ENCODE measurements around the gene UGP2.
"Not testable (repeated sequence)": the region's sequence is repeated elsewhere in the genome, so short reads cannot be mapped to it uniquely, and the experiment has no call there.

UGP2 gene
- 91.2 to 333 (median 197) reads per million in 18 experiments for total RNA-seq

GRCh38 chr2:63841254-63842022 lies at the start of gene UGP2:
Gene UGP2, plus strand, starts transcription at chr2:63841896. Its CDS starts 290 bp downstream, at chr2:63842186.
- peak; percentile 92 to 93 for DNase-seq

DNA sequence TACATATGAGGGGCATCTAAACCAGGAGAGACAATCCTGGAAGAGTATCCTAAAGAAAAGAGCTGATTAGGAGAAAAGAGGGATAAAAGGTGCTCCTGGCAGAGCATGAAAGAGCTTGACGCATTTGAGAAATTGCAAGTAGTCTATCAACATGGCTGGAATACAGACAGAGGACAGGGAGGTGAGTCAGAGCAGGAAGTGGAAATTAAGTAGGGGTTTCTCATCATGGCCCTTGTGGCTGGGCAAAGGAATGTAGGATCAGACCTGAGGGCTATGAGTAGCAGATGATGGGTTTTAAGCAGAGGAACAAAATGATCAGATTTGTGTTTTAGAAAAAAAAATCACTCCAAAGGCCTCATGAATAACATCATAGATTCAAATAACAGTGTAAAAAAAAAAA lies 49.2 kb upstream of the UGP2 start:
- no peak for DNase-seq

DNA sequence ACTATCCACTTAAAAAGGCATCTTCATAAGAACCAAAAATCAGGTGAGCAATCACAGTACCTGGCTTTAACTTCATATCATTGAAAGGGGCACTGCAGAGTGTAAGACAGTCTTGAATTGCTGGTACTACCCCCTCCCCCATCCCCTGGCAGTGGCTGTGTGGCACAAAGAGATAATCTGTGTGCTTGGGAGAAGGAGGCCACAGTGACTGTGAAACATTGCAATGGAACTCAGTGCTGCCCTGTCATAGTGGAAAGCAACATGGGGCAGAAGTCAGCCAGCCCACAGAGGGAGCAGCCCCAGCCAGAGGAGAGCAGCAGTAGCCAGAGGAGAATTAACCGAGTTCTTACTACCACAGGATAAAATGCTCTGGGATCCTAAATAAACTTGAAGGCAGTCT lies 45.3 kb upstream of the UGP2 start:
- DNase-seq: no peak

GRCh38 chr2:63796796-63797195 lies 44.9 kb upstream of the UGP2 start:
- DNase-seq: no peak

DNA sequence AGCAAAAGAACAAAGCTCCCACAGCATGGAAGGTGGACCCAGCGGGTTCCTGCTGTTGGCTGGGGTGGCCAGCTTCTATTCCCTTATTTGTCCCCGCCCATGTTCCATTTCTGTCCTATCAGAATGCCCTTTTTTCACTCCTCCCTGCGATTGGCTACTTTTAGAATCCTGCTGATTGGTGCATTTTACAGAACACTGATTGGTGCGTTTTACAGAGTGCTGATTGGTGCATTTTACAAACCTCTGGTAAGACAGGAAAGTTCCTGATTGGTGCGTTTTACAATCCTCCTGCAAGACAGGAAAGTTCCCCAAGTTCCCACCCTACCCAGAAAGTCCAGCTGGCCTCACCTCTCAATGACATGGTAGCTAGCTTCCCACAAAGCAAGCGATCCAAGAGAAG lies 40.2 kb upstream of the UGP2 start:
- DNase-seq: no peak

DNA sequence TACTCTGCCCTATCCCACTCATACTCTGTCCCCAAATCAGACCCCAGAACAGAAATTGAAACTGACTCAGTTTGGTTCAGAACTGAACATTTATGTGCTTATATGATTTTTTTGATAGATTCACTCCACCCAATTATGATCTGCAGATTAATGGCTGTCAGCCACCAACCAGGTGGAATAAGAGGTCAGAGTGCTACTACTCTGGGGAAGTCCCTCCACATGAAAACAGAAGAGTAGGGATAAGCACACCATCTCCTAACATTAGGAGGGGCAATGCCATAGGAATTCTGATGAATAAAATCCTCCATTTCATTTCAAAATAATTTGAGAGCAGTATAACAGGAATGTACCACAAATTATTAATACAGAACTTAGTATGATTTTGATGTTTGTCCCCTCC lies 36.3 kb upstream of the UGP2 start:
- DNase-seq: no peak

- DNase-seq: not testable (repeated sequence)
Measured at GRCh38 chr2:63808036-63808435, 33.7 kb upstream of the UGP2 start.

- DNase-seq: not testable (repeated sequence)
Measured at GRCh38 chr2:63808911-63809310, 32.8 kb upstream of the UGP2 start.

DNA sequence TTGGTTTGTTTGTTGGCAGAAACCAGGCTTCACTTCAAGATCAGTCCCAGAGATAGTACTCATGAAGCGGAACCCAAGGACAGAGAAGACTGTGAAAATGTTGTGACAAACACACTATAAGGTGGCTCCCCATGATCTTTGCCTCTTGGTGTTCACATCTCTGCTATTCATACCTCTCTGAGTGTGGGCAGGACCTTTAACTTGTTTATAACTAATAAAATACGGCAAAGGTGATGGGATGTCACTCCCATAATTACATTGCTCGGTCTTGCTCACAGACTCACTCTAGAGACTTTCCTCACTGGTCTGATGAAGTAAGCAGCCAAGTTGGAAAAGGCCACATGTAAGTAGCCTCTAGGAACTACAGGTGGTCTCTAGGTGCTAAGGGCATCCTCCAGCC lies 30.6 kb upstream of the UGP2 start:
- no peak for DNase-seq

DNA sequence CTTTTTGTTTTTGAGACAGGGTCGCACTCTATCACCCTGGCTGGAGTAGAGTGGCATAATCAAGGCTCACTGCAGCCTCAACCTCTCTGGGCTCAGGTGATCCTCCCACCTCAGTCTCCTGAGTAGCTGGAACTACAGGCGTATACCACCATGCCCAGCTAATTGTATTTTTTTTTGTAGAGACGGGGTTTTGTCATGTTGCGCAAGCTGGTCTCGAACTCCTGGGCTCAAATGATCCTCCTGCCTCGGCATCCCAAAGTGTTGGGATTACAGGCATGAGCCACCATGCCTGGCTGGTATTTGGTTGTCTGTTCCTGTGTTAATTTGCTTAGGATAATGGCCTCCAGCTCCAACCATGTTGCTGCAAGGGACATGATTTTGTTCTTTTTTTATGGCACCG lies 29.8 kb upstream of the UGP2 start:
- DNase-seq: not testable (repeated sequence)

DNA sequence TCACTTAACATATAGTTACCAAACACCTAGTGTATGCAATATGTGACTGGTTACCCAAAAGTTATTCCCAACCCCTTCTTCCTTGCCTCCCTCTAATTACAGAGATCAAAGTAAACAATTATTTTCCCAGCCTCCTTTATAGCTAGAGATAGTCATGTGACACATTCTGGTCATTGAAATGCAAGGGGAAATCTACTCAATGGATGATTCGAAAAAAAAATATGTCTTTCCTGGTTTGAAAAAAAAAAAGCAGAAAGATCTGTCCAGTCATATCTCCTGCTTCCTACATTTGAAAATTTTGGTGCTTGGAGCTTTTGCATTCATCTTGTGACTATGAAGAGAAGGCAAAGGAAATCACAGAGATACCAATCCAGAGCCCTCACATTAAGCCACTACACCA lies 27.6 kb upstream of the UGP2 start:
- DNase-seq: no peak

GRCh38 chr2:63817382-63817781 lies 24.3 kb upstream of the UGP2 start:
- no peak for DNase-seq

DNA sequence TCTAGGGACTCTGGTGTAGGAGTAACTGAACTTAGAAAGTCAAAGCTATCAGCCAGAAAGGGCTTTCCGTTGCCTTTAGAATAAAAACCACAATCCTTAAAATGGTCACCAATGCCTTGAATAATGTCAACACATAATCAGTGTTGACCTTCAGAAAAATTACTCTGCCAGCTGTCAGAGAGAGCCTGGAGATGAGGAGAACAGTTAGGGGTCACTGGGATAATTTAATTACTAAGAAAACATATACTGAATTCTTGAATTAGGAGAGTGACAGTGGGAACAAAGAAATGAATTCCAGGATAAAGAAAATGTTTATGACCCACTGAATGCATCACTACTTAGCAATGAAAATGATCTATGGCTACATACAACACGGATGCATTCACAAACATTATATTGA lies 23.4 kb upstream of the UGP2 start:
- DNase-seq: no peak

DNA sequence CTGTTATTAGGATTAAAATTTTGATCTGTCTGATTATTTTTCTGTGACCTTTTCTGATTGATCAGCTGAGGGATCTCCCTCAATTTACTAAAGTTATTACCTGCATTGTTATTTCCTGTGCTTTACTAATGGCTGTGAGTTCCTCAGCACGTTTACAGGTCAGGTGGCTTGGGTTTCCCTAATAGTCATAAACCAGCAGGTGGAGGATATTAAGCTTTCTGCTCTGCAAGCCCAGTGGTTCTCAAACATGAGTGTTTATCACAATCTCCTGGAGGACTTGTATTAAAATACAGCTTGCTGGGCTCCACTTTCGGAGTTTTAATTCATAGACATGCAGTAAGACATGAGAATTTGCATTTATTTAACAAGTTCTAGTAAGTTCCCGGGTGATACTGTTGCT lies 22.4 kb upstream of the UGP2 start:
- DNase-seq: no peak

GRCh38 chr2:63819765-63820717 lies 21.7 kb upstream of the UGP2 start:
- DNase-seq: peak; percentile 56 to 57

DNA sequence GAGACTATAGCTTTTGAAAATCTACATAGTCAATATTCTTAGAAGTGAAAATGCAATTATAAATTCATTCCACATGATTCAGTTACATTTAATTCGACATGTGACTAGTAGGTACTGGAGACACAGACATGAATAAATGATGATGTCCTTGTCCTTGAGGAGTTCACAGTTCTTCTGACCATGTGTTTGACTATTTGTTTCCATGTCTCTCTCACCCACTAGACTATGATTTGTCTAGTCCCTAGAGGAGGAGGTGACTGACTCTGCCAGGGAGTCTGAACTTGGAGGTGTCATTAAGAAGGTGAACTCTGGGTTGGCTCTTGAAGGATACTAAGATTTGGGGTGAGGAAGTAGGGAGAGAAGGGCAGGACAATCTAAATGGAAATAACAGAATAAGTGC lies 20.7 kb upstream of the UGP2 start:
- DNase-seq: no peak

DNA sequence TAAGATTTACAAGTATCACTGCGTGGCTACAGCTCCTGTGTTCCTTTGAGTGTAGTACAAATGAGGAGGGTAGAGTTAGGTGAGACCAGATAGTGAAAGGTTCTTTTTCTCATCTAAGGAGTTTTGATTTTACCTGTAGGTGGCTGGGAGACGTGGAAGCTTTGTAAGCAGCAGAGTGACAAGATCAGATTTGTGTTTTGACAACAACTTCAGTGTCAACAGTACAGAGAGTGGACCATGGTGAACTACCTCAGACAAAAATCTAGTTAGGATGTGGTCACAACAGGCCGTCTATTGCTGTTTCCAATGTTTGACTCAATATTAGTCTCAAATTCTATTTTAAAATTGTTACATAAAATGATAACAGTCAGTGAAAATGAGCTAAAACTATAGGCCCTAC lies 20.3 kb upstream of the UGP2 start:
- no peak for DNase-seq

DNA sequence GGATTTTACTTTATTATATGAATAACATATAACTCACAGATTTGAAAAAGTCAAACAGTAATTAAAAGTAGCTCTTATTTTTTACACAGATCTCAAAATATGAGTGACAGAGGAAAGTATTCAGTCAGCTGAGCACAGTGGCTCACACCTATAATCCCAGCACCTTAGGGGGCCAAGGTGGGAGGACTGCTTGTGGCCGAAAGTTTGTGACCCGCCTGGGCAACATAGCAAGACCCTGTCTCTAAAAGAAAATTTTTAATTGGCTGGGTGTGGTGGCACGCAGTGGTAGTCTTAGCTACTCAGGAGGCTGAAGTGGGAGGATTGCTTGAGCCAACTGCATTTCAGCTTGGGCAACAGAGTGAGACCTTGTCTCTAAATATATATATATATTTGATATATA lies 19.2 kb upstream of the UGP2 start:
- DNase-seq: no peak

GRCh38 chr2:63827749-63828148 lies 13.9 kb upstream of the UGP2 start:
- no peak for DNase-seq

- DNase-seq: no peak
Measured at GRCh38 chr2:63831176-63831575, 10.5 kb upstream of the UGP2 start.

- DNase-seq: no peak
Measured at GRCh38 chr2:63834401-63834800, 7.3 kb upstream of the UGP2 start.

GRCh38 chr2:63837036-63837594 lies 4.6 kb upstream of the UGP2 start:
- DNase-seq: peak in 1 of 2 donors; percentile 52

- DNase-seq: peak in 1 of 2 donors; percentile 18
Measured at GRCh38 chr2:63840081-63840784, 1.5 kb upstream of the UGP2 start.

Measured in inflammatory macrophage (primary cell).